GM12878 (cell line): ENCODE measurements around the gene ECEL1. TPM values are rescaled to one million over a fixed set of nuclear protein-coding genes. Genes with fewer than 3 reads are reported as not detected.

Source experiments
- ATAC-seq: fragments of 200-7000 bp; cut with Tn5 transposase; 3 replicates; pipeline ENCODE4 v1.9.1; 2020; ENCODE audit warnings: mild to moderate bottlenecking, moderate library complexity
- BruUV-seq: library from RNA; stranded (reverse); fragments of 400-500 nt; replicated peaks from 2 replicates; lab custom pipeline; 2021; lab: Mats Ljungman, UMichigan
- CTCF ChIA-PET: fragments of 300-600 bp; sonication (Branson Sonifier 250); formaldehyde crosslinking; extraction: SDS; loops from one replicate; lab custom pipeline; 2021; ENCODE audit warnings: inconsistent platforms; lab: Yijun Ruan, JAX
- POLR2A ChIA-PET: fragments of 350-600 bp; formaldehyde crosslinking; extraction: SDS; loops from one replicate; lab custom pipeline; 2021; ENCODE audit warnings: inconsistent platforms; lab: Charles Lee
- RAD21 ChIA-PET: fragments of 300-600 bp; sonication (Branson Sonifier 250); formaldehyde crosslinking; loops from one replicate; lab custom pipeline; 2023; ENCODE audit warnings: antibody characterized with exemption; ENCODE audit not compliant: unreplicated experiment; lab: Charles Lee
- SMC1A ChIA-PET: fragments of 300-600 bp; sonication (Branson Sonifier 250); formaldehyde crosslinking; loops from one replicate; lab custom pipeline; 2023; ENCODE audit not compliant: unreplicated experiment, uncharacterized antibody; lab: Charles Lee
- DNase-seq: peaks from one replicate; pipeline ENCODE4 v3.0.0-alpha.2; 2011; ENCODE audit warnings: low read depth, low spot score
- FAIRE-seq: peaks from 3 replicates; lab custom pipeline; 2011; peaks lifted over from hg19 to GRCh38; lab: Jason Lieb, UNC
- H2AFZ ChIP-seq: 2 replicates; pipeline ENCODE4 v1.6.0; 2011; ENCODE audit warnings: low read depth, low read length, control low read depth; ENCODE audit not compliant: control insufficient read depth
- H3K27ac ChIP-seq: 2 replicates; pipeline ENCODE4 v1.5.1; 2011; ENCODE audit warnings: control low read depth; ENCODE audit not compliant: control insufficient read depth, insufficient read depth
- H3K27me3 ChIP-seq, 2 experiments: replicated peaks in 1 of 2; 2 replicates each; pipeline versions ENCODE4 v1.6.0 to v1.6.1; 2011; ENCODE audit warnings: low read length in 1 of 2; ENCODE audit not compliant: control insufficient read depth in 2 of 2, insufficient read depth in 2 of 2
- H3K36me3 ChIP-seq, 2 experiments: 2 replicates each; pipeline ENCODE4 v1.5.1; 2011; ENCODE audit warnings: low read length in 1 of 2; ENCODE audit not compliant: control insufficient read depth in 2 of 2, insufficient read depth in 2 of 2
- H3K4me1 ChIP-seq: 2 replicates; pipeline ENCODE4 v1.6.1; 2011; ENCODE audit warnings: mild to moderate bottlenecking, low read length, moderate library complexity, mixed read lengths; ENCODE audit not compliant: control insufficient read depth, insufficient read depth
- H3K4me2 ChIP-seq: 2 replicates; pipeline ENCODE4 v1.6.0; 2011; ENCODE audit warnings: control low read depth; ENCODE audit not compliant: control insufficient read depth, insufficient read depth
- H3K4me3 ChIP-seq: fragments of 200-600 bp; sonication (generic); 2 replicates; pipeline ENCODE4 v1.5.1; 2016
- H3K79me2 ChIP-seq: 2 replicates; pipeline ENCODE4 v1.6.0; 2011; ENCODE audit warnings: low read length; ENCODE audit not compliant: control insufficient read depth, insufficient read depth
- H3K9ac ChIP-seq: 2 replicates; pipeline ENCODE4 v1.8.0; 2011; ENCODE audit warnings: low read length, control low read depth, mixed read lengths; ENCODE audit not compliant: control insufficient read depth, insufficient read depth
- H3K9me3 ChIP-seq: replicated peaks from 3 replicates; pipeline ENCODE4 v1.5.1; 2011; ENCODE audit warnings: mild to moderate bottlenecking, low read length; ENCODE audit not compliant: control insufficient read depth, insufficient read depth
- H4K20me1 ChIP-seq: 2 replicates; pipeline ENCODE4 v1.6.0; 2011; ENCODE audit not compliant: control insufficient read depth, insufficient read depth
- ATF3 ChIP-seq: IDR thresholded peaks from 2 replicates; pipeline ENCODE4 v1.6.1; 2011; ENCODE audit warnings: low read depth, mild to moderate bottlenecking, low read length, moderate library complexity, borderline replicate concordance; ENCODE audit errors: extremely low read depth
- BACH1 ChIP-seq: fragments of 450-650 bp; IDR thresholded peaks from 2 replicates; pipeline ENCODE4 v1.6.1; 2017; ENCODE audit warnings: mild to moderate bottlenecking, borderline replicate concordance
- BMI1 ChIP-seq: fragments of 450-650 bp; IDR thresholded peaks from 2 replicates; pipeline ENCODE4 v1.6.1; 2016; ENCODE audit warnings: mild to moderate bottlenecking, moderate library complexity, borderline replicate concordance
- CREB1 ChIP-seq: IDR thresholded peaks from 2 replicates; pipeline ENCODE4 v1.6.1; 2012; ENCODE audit warnings: low read depth, mild to moderate bottlenecking, inconsistent platforms
- CREM ChIP-seq: IDR thresholded peaks from 2 replicates; pipeline ENCODE4 v1.6.1; 2014; ENCODE audit warnings: antibody characterized with exemption, low read depth
- E4F1 ChIP-seq: fragments of 450-650 bp; IDR thresholded peaks from 2 replicates; pipeline ENCODE4 v1.6.1; 2018; ENCODE audit warnings: borderline replicate concordance, mild to moderate bottlenecking; ENCODE audit not compliant: partially characterized antibody
- EGR1 ChIP-seq, 2 experiments: IDR thresholded peaks; 1 replicate in 1 of 2; 2 replicates in 1 of 2; pipeline ENCODE4 v1.6.1; 2011 to 2012; ENCODE audit warnings: low read depth in 2 of 2, low read length in 2 of 2, borderline replicate concordance in 1 of 2, mild to moderate bottlenecking in 1 of 2, moderate library complexity in 1 of 2
- GABPA ChIP-seq: IDR thresholded peaks from 2 replicates; pipeline ENCODE4 v1.6.1; 2014; ENCODE audit warnings: antibody characterized with exemption, low read depth, mild to moderate bottlenecking, inconsistent platforms
- HDAC2 ChIP-seq: fragments of 200-600 bp; sonication (generic); IDR thresholded peaks from 2 replicates; pipeline ENCODE4 v1.6.1; 2017
- IKZF1 ChIP-seq: fragments of 450-650 bp; conservative IDR thresholded peaks from 2 replicates; pipeline ENCODE4 v1.6.1; 2017; ENCODE audit warnings: antibody characterized with exemption, mild to moderate bottlenecking
- MTA2 ChIP-seq: fragments of 450-650 bp; IDR thresholded peaks from 2 replicates; pipeline ENCODE4 v1.6.1; 2016; ENCODE audit warnings: low read depth, mild to moderate bottlenecking, moderate library complexity
- NFYA ChIP-seq: IDR thresholded peaks from 2 replicates; pipeline ENCODE4 v1.6.1; 2011; ENCODE audit warnings: low read depth, mild to moderate bottlenecking, low read length, improper control_type of control experiment, borderline replicate concordance
- PAX5 ChIP-seq: IDR thresholded peaks from 2 replicates; pipeline ENCODE4 v1.6.1; 2011; ENCODE audit warnings: low read depth, low read length, borderline replicate concordance
- RAD51 ChIP-seq: fragments of 450-650 bp; IDR thresholded peaks from 2 replicates; pipeline ENCODE4 v1.6.1; 2016; ENCODE audit warnings: moderate library complexity, mild to moderate bottlenecking, inconsistent platforms
- WRNIP1 ChIP-seq: IDR thresholded peaks from 2 replicates; pipeline ENCODE4 v1.6.1; 2011; ENCODE audit warnings: low read depth, low read length, improper control_type of control experiment, borderline replicate concordance
- WGBS: methylation state at CpG from one replicate; pipeline ENCODE4 v1.1.6; 2016; ENCODE audit warnings: low lambda C conversion rate; ENCODE audit not compliant: insufficient replicate concordance, insufficient coverage; ENCODE audit errors: missing lambda C conversion rate; 5-methylcytosine and 5-hydroxymethylcytosine counted together
- in situ Hi-C: fragments of 300-500 bp; cut with MboI; formaldehyde crosslinking; loops from 9 replicates; pipeline ENCODE4 v1.14.3; 2018; ENCODE audit warnings: mixed read lengths
- intact Hi-C: fragments of 100-400 bp; cut with micrococcal nuclease; formaldehyde crosslinking; loops from one replicate; pipeline ENCODE4 v1.14.2; 2022; ENCODE audit not compliant: unreplicated experiment
- polyA plus RNA-seq, 11 experiments: library from polyadenylated mRNA; depleted of rRNA in 4 of 11; unstranded in 6 of 11; stranded (reverse) in 5 of 11; fragments of >200 nt; fragmentation: Nextera tagmentation in 4 of 11; fragmentation: Illumina TruSeq in 1 of 11; extraction: Ambion mirVana in 4 of 11; extraction: Trizol in 1 of 11; gene quantifications; 1 replicate in 1 of 11; 2 replicates in 10 of 11; pipeline versions ENCODE4 v1.2.1 to v1.2.3, GENCODE V29; 2011 to 2016; ENCODE audit warnings: inconsistent platforms in 2 of 11, missing spikeins in 2 of 11, low read depth in 1 of 11
- total RNA-seq, 4 experiments: library from RNA; depleted of rRNA in 3 of 4; stranded (reverse); fragments of >200 nt in 3 of 4; fragmentation: Illumina TruSeq in 1 of 4; extraction: Trizol in 1 of 4; gene quantifications; 2 replicates each; pipeline versions ENCODE4 v1.2.1 to v1.2.3, GENCODE V29; 2013 to 2021

The ECEL1 gene
- total and polyA plus RNA-seq, 10 of the 15 experiments (the other 5 are each of a cell fraction or from before 2014, with no cell fraction given): not detected

- no peak; the same call in 2 of the 3 replicates for ATAC-seq
- DNase-seq: no peak
- H3K4me3 ChIP-seq: no peak overlapping the region
- ChIA-PET POLR2A (no interaction called here), CTCF (no interaction called here), SMC1A (no interaction called here), RAD21 (no interaction called here)
- 9% methylated on average over 55 of the region's 75 CpGs for WGBS
- in situ Hi-C loops (no loop called here), intact Hi-C loops (no loop called here)
- no peak for FAIRE-seq
- no peak overlapping the region for H3K27ac ChIP-seq
- H3K79me2 ChIP-seq: no peaks in the 10 kb centered on the region
- BruUV-seq: no TSS peak
- H3K4me2 ChIP-seq: no peak overlapping the region
- no peak overlapping the region for H2AFZ ChIP-seq
- no peaks in the 10 kb centered on the region for H3K9me3 ChIP-seq
- peaks cover 5 to 12% of the 10 kb centered on the region in 2 experiments for H3K27me3 ChIP-seq
- no peaks in the 10 kb centered on the region for H4K20me1 ChIP-seq
- no peaks in the 10 kb centered on the region for H3K4me1 ChIP-seq
- no peaks in the 10 kb centered on the region for H3K36me3 ChIP-seq
- H3K9ac ChIP-seq: no peak overlapping the region
- TF ChIP-seq HDAC2 (no peak), GABPA (no peak), EGR1 (IDR thresholded peaks at IDR 0.05; ENCODE audit: borderline replicate concordance in 1 of 2, low read depth in 2 of 2, low read length in 2 of 2) (peak in 1 of 2 experiments; percentile 66; a peak in 2 of 3 replicates), CREB1 (peak; percentile 73), MTA2 (no peak), CREM (0 out of 2 replicates have a peak, but pooled peaks have one; percentile 18)
Measured at GRCh38 chr2:232502911-232503808, 15.5 kb upstream of the ECEL1 start.

GRCh38 chr2:232502511-232502910 lies 14.9 kb upstream of the ECEL1 start:
- POLR2A ChIA-PET: no interaction called here
- 9% methylated on average over 17 of the region's 21 CpGs for WGBS
- CTCF ChIA-PET: no interaction called here
- TF ChIP-seq BACH1: no peak
- TF ChIP-seq E4F1: no peak
- no peak for TF ChIP-seq RAD51
- TF ChIP-seq NFYA: no peak
- TF ChIP-seq ATF3: no peak
- no peak for TF ChIP-seq BMI1
- no peak for TF ChIP-seq WRNIP1
- no peak for TF ChIP-seq PAX5
- TF ChIP-seq IKZF1: no peak

More at GRCh38 chr2:232502511-232502910, 14.9 kb upstream of the ECEL1 start:
- Histone ChIP-seq H3K27me3 (peaks cover 5 to 12% of the 10 kb centered on the region in 2 experiments), H3K36me3 (no peaks in the 10 kb centered on the region), H3K9me3 (no peaks in the 10 kb centered on the region), H2AFZ (no peak overlapping the region), H3K4me1 (no peaks in the 10 kb centered on the region), H3K27ac (no peak overlapping the region), H3K4me2 (no peak overlapping the region), H3K79me2 (no peaks in the 10 kb centered on the region), H3K4me3 (no peak overlapping the region), H4K20me1 (no peaks in the 10 kb centered on the region), H3K9ac (no peak overlapping the region)
- in situ Hi-C loops (no loop called here), intact Hi-C loops (no loop called here)
- no peak for ATAC-seq
- BruUV-seq: no TSS peak
- SMC1A ChIA-PET: no interaction called here
- DNase-seq: no peak
- RAD21 ChIA-PET: no interaction called here
- FAIRE-seq: no peak
